Measurements from ENCODE around the gene FLCN.
A peak's percentile ranks its signal among the peaks of the same experiment; 100 is the strongest.
"Not testable (repeated sequence)": the region's sequence is repeated elsewhere in the genome, so short reads cannot be mapped to it uniquely, and the experiment has no call there.

The FLCN gene, protein sequence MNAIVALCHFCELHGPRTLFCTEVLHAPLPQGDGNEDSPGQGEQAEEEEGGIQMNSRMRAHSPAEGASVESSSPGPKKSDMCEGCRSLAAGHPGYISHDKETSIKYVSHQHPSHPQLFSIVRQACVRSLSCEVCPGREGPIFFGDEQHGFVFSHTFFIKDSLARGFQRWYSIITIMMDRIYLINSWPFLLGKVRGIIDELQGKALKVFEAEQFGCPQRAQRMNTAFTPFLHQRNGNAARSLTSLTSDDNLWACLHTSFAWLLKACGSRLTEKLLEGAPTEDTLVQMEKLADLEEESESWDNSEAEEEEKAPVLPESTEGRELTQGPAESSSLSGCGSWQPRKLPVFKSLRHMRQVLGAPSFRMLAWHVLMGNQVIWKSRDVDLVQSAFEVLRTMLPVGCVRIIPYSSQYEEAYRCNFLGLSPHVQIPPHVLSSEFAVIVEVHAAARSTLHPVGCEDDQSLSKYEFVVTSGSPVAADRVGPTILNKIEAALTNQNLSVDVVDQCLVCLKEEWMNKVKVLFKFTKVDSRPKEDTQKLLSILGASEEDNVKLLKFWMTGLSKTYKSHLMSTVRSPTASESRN

DNA sequence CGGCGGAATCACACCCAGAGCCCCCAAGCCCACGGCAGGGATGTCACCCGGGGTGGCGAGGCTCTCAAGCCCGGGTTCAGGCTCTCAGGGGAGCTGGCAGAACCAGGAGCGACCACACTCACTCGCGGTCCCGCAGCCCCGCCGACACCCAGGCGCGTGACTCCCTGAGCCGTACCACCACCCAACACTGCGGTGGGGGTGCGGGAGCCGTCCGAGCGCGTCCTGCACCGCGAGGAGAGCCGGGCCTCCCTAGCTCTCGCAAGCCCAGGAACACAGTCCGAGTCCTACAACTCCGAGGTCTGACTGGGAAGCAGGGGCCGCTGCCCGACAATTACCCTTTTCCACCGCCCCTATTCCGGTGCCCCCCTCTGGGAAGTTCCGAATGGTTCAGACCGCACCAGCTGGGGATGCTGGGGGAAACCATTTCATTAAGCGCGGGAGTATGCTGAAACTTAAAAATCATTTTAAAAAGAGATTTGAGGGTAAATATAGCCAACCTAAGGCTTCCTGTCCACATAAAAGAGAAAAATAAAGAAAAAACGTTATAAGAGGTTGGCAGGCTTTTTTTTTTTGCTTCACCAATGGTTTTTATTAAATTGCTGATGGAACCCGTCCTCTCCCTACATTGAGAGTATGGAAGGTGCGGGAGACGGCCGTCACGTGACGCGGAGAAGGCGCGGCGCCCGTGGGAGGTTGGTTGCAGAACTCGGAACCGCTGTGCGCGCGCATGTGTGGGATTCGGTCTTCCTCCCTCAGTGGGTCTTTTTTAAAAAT, at the start of gene FLCN:
Gene FLCN, minus strand, starts transcription at position 143 of the 774 bp plus-strand sequence. CDS start 9,031 bp downstream, outside the sequence.
- DNase-seq (ENCODE audit: extremely low read depth, low read depth) = peak; percentile 71
- no peak for TF ChIP-seq CTCF (IDR thresholded peaks at IDR 0.05; ENCODE audit: low read depth, low read length)

DNA sequence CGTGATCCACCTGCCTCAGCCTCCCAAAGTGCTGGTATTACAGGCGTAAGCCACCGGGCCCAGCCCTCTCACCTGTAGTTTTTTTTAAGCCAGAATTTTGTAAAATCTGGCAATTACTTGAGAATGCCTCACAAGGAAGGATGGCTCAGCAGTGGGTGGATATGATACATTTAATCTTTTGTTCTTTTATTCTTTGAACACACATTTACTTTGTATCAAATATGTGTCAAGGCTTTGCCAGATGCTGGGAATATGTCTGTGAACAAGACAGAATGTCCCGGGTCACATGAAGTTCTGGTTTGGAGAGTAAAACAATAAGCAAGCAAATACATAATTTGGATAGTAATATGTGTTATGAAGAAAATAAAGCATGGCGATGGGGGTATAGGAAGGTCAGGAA, 49.0 kb upstream of the FLCN start:
- DNase-seq (ENCODE audit: extremely low read depth, low read depth) = no peak
- no peak for TF ChIP-seq CTCF (IDR thresholded peaks at IDR 0.05; ENCODE audit: low read depth, low read length)

GRCh38 chr17:17280613-17281549, 43.9 kb upstream of the FLCN start, which contains the start of gene COPS3:
COPS3 (minus strand) TSS chr17:17281246; CDS start chr17:17281186, 60 bp downstream.
- peak; percentile 93 for DNase-seq (ENCODE audit: extremely low read depth, low read depth)
- no peak for TF ChIP-seq CTCF (IDR thresholded peaks at IDR 0.05; ENCODE audit: low read depth, low read length)

GRCh38 chr17:17279316-17279715, 42.3 kb upstream of the FLCN start:
- no peak for TF ChIP-seq CTCF (IDR thresholded peaks at IDR 0.05; ENCODE audit: low read depth, low read length)
- no peak for DNase-seq (ENCODE audit: extremely low read depth, low read depth)

- DNase-seq (ENCODE audit: extremely low read depth, low read depth) = not testable (repeated sequence)
Observed at GRCh38 chr17:17277431-17277830, 40.5 kb upstream of the FLCN start.

- TF ChIP-seq CTCF (IDR thresholded peaks at IDR 0.05; ENCODE audit: low read depth, low read length) = no peak
- no peak for DNase-seq (ENCODE audit: extremely low read depth, low read depth)
Observed at GRCh38 chr17:17275971-17276370, 39.0 kb upstream of the FLCN start.
